K562 (cell line): Measurements from ENCODE around the gene FAM117B. TPM values are rescaled to one million over a fixed set of nuclear protein-coding genes. Genes with fewer than 3 reads are reported as not detected.

Experiments
- CXXC5 ChIP-seq: fragments of 250-450 bp; sonication (Bioruptor Pico); IDR thresholded peaks from 2 replicates; pipeline ENCODE4 v1.8.0; 2022; ENCODE audit warnings: inconsistent platforms, mild to moderate bottlenecking, moderate library complexity
- EHMT2 ChIP-seq: fragments of 450-650 bp; IDR thresholded peaks from 2 replicates; pipeline ENCODE4 v1.6.1; 2018; ENCODE audit warnings: antibody characterized with exemption
- MLLT1 ChIP-seq, 2 experiments: fragments of 450-650 bp; IDR thresholded peaks; 2 replicates each; pipeline ENCODE4 v1.6.1; 2016
- PHB ChIP-seq: fragments of 250-450 bp; sonication (Bioruptor Pico); IDR thresholded peaks from 2 replicates; pipeline ENCODE4 v1.5.0; 2021
- PHF21A ChIP-seq: fragments of 450-650 bp; IDR thresholded peaks from 2 replicates; pipeline ENCODE4 v1.6.1; 2017; ENCODE audit warnings: low read depth, borderline replicate concordance
- PRMT5 ChIP-seq: sonication (generic); formaldehyde crosslinking; IDR thresholded peaks from 2 replicates; pipeline ENCODE4 v1.5.0; 2020; ENCODE audit warnings: missing genetic modification reagents
- PTRF ChIP-seq: fragments of 450-650 bp; IDR thresholded peaks from 2 replicates; pipeline ENCODE4 v1.6.1; 2016; ENCODE audit warnings: mild to moderate bottlenecking, missing genetic modification characterization, missing compliant biosample characterization
- SPI1 ChIP-seq: IDR thresholded peaks from 2 replicates; pipeline ENCODE4 v1.6.1; 2011; ENCODE audit warnings: low read depth, low read length, control low read depth, borderline replicate concordance
- STAT6 ChIP-seq: sonication (generic); formaldehyde crosslinking; IDR thresholded peaks from 2 replicates; pipeline ENCODE4 v1.8.1; 2023; ENCODE audit warnings: mild to moderate bottlenecking, missing genetic modification reagents
- THRAP3 ChIP-seq: fragments of 450-650 bp; IDR thresholded peaks from 2 replicates; pipeline ENCODE4 v1.6.1; 2016; ENCODE audit warnings: mild to moderate bottlenecking, inconsistent platforms, borderline replicate concordance
- XRCC3 ChIP-seq: fragments of 450-650 bp; IDR thresholded peaks from 2 replicates; pipeline ENCODE4 v1.6.1; 2017; ENCODE audit warnings: mild to moderate bottlenecking, moderate library complexity
- ZNF174 ChIP-seq: fragments of 250-450 bp; sonication (Bioruptor Pico); IDR thresholded peaks from 2 replicates; pipeline ENCODE4 v1.4.0; 2020; ENCODE audit warnings: mild to moderate bottlenecking
- ZNF24 ChIP-seq: fragments of 450-650 bp; IDR thresholded peaks from 2 replicates; pipeline ENCODE4 v1.6.1; 2016
- ZNF551 ChIP-seq: fragments of 250-450 bp; sonication (Bioruptor Pico); IDR thresholded peaks from 2 replicates; pipeline ENCODE4 v1.5.0; 2021; ENCODE audit warnings: mild to moderate bottlenecking, moderate library complexity
- ZNF668 ChIP-seq: fragments of 250-450 bp; sonication (Bioruptor Pico); IDR thresholded peaks from 2 replicates; pipeline ENCODE4 v1.8.0; 2022; ENCODE audit warnings: mild to moderate bottlenecking, inconsistent platforms
- ZNF696 ChIP-seq: fragments of 250-450 bp; sonication (Bioruptor Pico); conservative IDR thresholded peaks from 2 replicates; pipeline ENCODE4 v1.4.0; 2020; ENCODE audit warnings: mild to moderate bottlenecking, moderate library complexity
- ZNF717 ChIP-seq: fragments of 250-450 bp; sonication (Bioruptor Pico); IDR thresholded peaks from 2 replicates; pipeline ENCODE4 v1.5.0; 2021
- ZNF764 ChIP-seq: fragments of 250-450 bp; sonication (Bioruptor Pico); IDR thresholded peaks from 2 replicates; pipeline ENCODE4 v1.4.0; 2020; ENCODE audit warnings: low read depth, mild to moderate bottlenecking, moderate library complexity
- polyA plus RNA-seq, 8 experiments: library from polyadenylated mRNA; depleted of rRNA in 4 of 8; stranded (reverse) in 5 of 8; unstranded in 3 of 8; fragments of >200 nt; fragmentation: Nextera tagmentation in 2 of 8; fragmentation: Illumina TruSeq in 1 of 8; extraction: Ambion mirVana in 2 of 8; extraction: Trizol in 1 of 8; gene quantifications; 2 replicates each; pipeline versions ENCODE4 v1.2.1 to v1.2.3, GENCODE V29; 2011 to 2014; ENCODE audit warnings: inconsistent platforms in 1 of 8, missing spikeins in 1 of 8
- total RNA-seq, 7 experiments: library from RNA; depleted of rRNA in 6 of 7; stranded (reverse); fragments of >200 nt in 6 of 7; fragmentation: Illumina TruSeq in 2 of 7; extraction: Trizol in 2 of 7; gene quantifications; 2 replicates each; pipeline versions ENCODE4 v1.2.1 to v1.2.3, GENCODE V29; 2011 to 2021; ENCODE audit warnings: low replicate concordance in 1 of 7
- TF ChIP-seq, protein P1 (sequence below): fragments of 450-650 bp; formaldehyde crosslinking; IDR thresholded peaks from 2 replicates; pipeline ENCODE4 v1.4.0; 2022; ENCODE audit warnings: mild to moderate bottlenecking, moderate library complexity
- TF ChIP-seq, protein P2 (sequence below): fragments of 150-350 bp; conservative IDR thresholded peaks from 2 replicates; pipeline ENCODE4 v1.6.1; 2014; ENCODE audit warnings: low read length
- TF ChIP-seq, protein P3 (sequence below): fragments of 450-650 bp; IDR thresholded peaks from 2 replicates; pipeline ENCODE4 v1.6.1; 2016; ENCODE audit warnings: missing biosample characterization, missing genetic modification characterization

The FAM117B gene
- total and polyA plus RNA-seq, 9 of the 15 experiments (the other 6 are each of a cell fraction or from before 2014, with no cell fraction given): 1.6 to 5.2 (median 2.6) TPM

GRCh38 chr2:202634556-202635427, at the start of gene FAM117B (continued):
- TF ChIP-seq, protein P1, sequence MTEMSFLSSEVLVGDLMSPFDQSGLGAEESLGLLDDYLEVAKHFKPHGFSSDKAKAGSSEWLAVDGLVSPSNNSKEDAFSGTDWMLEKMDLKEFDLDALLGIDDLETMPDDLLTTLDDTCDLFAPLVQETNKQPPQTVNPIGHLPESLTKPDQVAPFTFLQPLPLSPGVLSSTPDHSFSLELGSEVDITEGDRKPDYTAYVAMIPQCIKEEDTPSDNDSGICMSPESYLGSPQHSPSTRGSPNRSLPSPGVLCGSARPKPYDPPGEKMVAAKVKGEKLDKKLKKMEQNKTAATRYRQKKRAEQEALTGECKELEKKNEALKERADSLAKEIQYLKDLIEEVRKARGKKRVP (CRISPR knock-in tag): no peak
- TF ChIP-seq PHF21A (no peak), PRMT5 (CRISPR knock-in tag) (no peak), ZNF668 (CRISPR knock-in tag) (no peak), XRCC3 (no peak), PTRF (tag) (no peak), ZNF696 (CRISPR knock-in tag) (no peak), ZNF24 (no peak), PHB (CRISPR knock-in tag) (no peak), ZNF551 (CRISPR knock-in tag) (no peak), ZNF764 (CRISPR knock-in tag) (no peak), THRAP3 (no peak), ZNF174 (no peak), CXXC5 (peak; percentile 75), MLLT1 (IDR thresholded peaks at IDR 0.05) (no peak), ZNF717 (no peak), STAT6 (CRISPR knock-in tag) (no peak), SPI1 (no peak), EHMT2 (no peak)
- TF ChIP-seq, protein P2, sequence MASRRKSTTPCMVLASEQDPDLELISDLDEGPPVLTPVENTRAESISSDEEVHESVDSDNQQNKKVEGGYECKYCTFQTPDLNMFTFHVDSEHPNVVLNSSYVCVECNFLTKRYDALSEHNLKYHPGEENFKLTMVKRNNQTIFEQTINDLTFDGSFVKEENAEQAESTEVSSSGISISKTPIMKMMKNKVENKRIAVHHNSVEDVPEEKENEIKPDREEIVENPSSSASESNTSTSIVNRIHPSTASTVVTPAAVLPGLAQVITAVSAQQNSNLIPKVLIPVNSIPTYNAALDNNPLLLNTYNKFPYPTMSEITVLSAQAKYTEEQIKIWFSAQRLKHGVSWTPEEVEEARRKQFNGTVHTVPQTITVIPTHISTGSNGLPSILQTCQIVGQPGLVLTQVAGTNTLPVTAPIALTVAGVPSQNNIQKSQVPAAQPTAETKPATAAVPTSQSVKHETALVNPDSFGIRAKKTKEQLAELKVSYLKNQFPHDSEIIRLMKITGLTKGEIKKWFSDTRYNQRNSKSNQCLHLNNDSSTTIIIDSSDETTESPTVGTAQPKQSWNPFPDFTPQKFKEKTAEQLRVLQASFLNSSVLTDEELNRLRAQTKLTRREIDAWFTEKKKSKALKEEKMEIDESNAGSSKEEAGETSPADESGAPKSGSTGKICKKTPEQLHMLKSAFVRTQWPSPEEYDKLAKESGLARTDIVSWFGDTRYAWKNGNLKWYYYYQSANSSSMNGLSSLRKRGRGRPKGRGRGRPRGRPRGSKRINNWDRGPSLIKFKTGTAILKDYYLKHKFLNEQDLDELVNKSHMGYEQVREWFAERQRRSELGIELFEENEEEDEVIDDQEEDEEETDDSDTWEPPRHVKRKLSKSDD: no peak
- TF ChIP-seq, protein P3, sequence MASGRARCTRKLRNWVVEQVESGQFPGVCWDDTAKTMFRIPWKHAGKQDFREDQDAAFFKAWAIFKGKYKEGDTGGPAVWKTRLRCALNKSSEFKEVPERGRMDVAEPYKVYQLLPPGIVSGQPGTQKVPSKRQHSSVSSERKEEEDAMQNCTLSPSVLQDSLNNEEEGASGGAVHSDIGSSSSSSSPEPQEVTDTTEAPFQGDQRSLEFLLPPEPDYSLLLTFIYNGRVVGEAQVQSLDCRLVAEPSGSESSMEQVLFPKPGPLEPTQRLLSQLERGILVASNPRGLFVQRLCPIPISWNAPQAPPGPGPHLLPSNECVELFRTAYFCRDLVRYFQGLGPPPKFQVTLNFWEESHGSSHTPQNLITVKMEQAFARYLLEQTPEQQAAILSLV (tag): no peak
